Measurements from ENCODE around the gene STXBP6. TPM values are rescaled to one million over a fixed set of nuclear protein-coding genes. Genes with fewer than 3 reads are reported as not detected.

STXBP6 gene
- total and polyA plus RNA-seq, 10 of the 15 experiments (the other 5 are each of a cell fraction or from before 2014, with no cell fraction given) = 1.2 to 47.3 (median 1.9) TPM

GRCh38 chr14:24775950-24776349 is 274.0 kb downstream of the STXBP6 start:
- SMC1A ChIA-PET (ENCODE audit: uncharacterized antibody, unreplicated experiment) = interaction anchor here (1.0 kb wide), 1 partner anchor 25 kb away, joined by 3 read pairs; no protein-coding TSS in a partner anchor
- POLR2A ChIA-PET = no interaction called here

More at GRCh38 chr14:24775950-24776349, 274.0 kb downstream of the STXBP6 start:
- no peak overlapping the region for H3K9ac ChIP-seq (ENCODE audit: control insufficient read depth, insufficient read depth, low read length)
- TF ChIP-seq ZZZ3 (IDR thresholded peaks at IDR 0.05; ENCODE audit: control insufficient read depth, insufficient read length, low read depth) (no peak), HCFC1 (IDR thresholded peaks at IDR 0.05; ENCODE audit: low read length) (no peak), EP300 (IDR thresholded peaks at IDR 0.05; ENCODE audit: borderline replicate concordance in 1 of 2, control insufficient read depth in 1 of 2, low read depth in 2 of 2, low read length in 2 of 2) (no peak), BMI1 (IDR thresholded peaks at IDR 0.05; ENCODE audit: borderline replicate concordance) (no peak), RAD51 (IDR thresholded peaks at IDR 0.05) (no peak), TARDBP (IDR thresholded peaks at IDR 0.05; ENCODE audit: borderline replicate concordance) (no peak), RFX5 (IDR thresholded peaks at IDR 0.05; ENCODE audit: low read depth, low read length) (no peak), ASH2L (IDR thresholded peaks at IDR 0.05; ENCODE audit: borderline replicate concordance, low read depth) (no peak), REST (IDR thresholded peaks at IDR 0.05; ENCODE audit: low read depth, low read length) (no peak), E2F4 (IDR thresholded peaks at IDR 0.05; ENCODE audit: low read depth, low read length) (no peak), CBFB (IDR thresholded peaks at IDR 0.05; ENCODE audit: low read depth) (no peak), SREBF2 (IDR thresholded peaks at IDR 0.05; ENCODE audit: low read length) (no peak), SP1 (IDR thresholded peaks at IDR 0.05; ENCODE audit: low read depth, low read length) (no peak), KLF5 (IDR thresholded peaks at IDR 0.05; ENCODE audit: partially characterized antibody) (no peak), NFIC (IDR thresholded peaks at IDR 0.05; ENCODE audit: low read depth, low read length) (no peak), PML (IDR thresholded peaks at IDR 0.05; ENCODE audit: low read length) (no peak)
- TF ChIP-seq, protein P1, sequence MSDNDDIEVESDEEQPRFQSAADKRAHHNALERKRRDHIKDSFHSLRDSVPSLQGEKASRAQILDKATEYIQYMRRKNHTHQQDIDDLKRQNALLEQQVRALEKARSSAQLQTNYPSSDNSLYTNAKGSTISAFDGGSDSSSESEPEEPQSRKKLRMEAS (IDR thresholded peaks at IDR 0.05; ENCODE audit: low read depth, low read length) = no peak
- TF ChIP-seq, protein P2, sequence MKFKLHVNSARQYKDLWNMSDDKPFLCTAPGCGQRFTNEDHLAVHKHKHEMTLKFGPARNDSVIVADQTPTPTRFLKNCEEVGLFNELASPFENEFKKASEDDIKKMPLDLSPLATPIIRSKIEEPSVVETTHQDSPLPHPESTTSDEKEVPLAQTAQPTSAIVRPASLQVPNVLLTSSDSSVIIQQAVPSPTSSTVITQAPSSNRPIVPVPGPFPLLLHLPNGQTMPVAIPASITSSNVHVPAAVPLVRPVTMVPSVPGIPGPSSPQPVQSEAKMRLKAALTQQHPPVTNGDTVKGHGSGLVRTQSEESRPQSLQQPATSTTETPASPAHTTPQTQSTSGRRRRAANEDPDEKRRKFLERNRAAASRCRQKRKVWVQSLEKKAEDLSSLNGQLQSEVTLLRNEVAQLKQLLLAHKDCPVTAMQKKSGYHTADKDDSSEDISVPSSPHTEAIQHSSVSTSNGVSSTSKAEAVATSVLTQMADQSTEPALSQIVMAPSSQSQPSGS (IDR thresholded peaks at IDR 0.05; ENCODE audit: low read length) = no peak
- H3K79me2 ChIP-seq (ENCODE audit: control insufficient read depth, insufficient read depth, low read length) = no peaks in the 10 kb centered on the region
- H3K4me3 ChIP-seq = no peak overlapping the region
- no peak overlapping the region for H2AFZ ChIP-seq (ENCODE audit: control insufficient read depth, low read depth, low read length)
- H3K9me3 ChIP-seq (replicated peaks; ENCODE audit: control insufficient read depth, insufficient read depth, low read length) = no peaks in the 10 kb centered on the region
- CTCF ChIA-PET = no interaction called here
- no peaks in the 10 kb centered on the region for H3K4me1 ChIP-seq (ENCODE audit: control insufficient read depth, insufficient read depth, low read length)
- H3K36me3 ChIP-seq (ENCODE audit: control insufficient read depth in 2 of 2, insufficient read depth in 2 of 2, low read length in 1 of 2) = no peaks in the 10 kb centered on the region
- in situ Hi-C loops (cut with MboI) = no loop called here
- H3K4me2 ChIP-seq (ENCODE audit: control insufficient read depth, insufficient read depth) = no peak overlapping the region
- ATAC-seq (no peak), FAIRE-seq (no peak), DNase-seq (ENCODE audit: low read depth, low spot score) (no peak)
- BruUV-seq (replicated peaks) = no TSS peak
- H3K27me3 ChIP-seq (replicated peaks in 1 of 2; ENCODE audit: control insufficient read depth in 2 of 2, insufficient read depth in 2 of 2, low read length in 1 of 2) = no peaks in the 10 kb centered on the region
- no peaks in the 10 kb centered on the region for H4K20me1 ChIP-seq (ENCODE audit: control insufficient read depth, insufficient read depth)
- 54% methylated on average over 8 of the region's 8 CpGs for WGBS (ENCODE audit: insufficient coverage, insufficient replicate concordance, low lambda C conversion rate, missing lambda C conversion rate)
- no peak overlapping the region for H3K27ac ChIP-seq (ENCODE audit: control insufficient read depth, insufficient read depth)
- intact Hi-C loops (cut with micrococcal nuclease; ENCODE audit: unreplicated experiment) = no loop called here
- RAD21 ChIA-PET (ENCODE audit: unreplicated experiment) = no interaction called here
